HG02588 (cell line): ENCODE results near the gene KIF6.

Source experiments
- ATAC-seq: cut with Tn5 transposase; IDR thresholded peaks from one replicate; pipeline ENCODE4 v1.9.1; 2021; ENCODE audit warnings: mild to moderate bottlenecking, moderate library complexity; ENCODE audit not compliant: unreplicated experiment

The KIF6 gene

GRCh38 chr6:39602601-39603519, 122.3 kb downstream of the KIF6 start:
- no peak for ATAC-seq

GRCh38 chr6:39599973-39600372, 125.2 kb downstream of the KIF6 start:
- ATAC-seq: no peak

DNA sequence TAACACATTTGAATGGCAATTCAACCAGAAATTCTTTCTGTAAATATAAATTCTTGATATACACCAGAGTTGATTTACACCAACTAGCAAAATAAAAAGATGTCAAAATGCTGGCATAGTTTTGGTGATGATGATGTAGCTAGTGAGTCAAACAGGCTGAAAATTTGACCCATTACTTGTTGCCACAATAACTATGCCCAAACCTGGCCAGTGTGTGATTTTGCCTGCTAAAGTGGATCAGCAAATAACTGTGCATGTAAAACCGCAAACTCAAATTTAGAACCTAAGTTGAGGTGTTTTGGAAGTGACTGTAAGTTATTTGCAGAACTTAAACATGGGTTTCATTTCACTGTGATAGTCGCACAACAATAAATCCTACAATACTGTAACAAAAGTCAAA, 125.9 kb downstream of the KIF6 start:
- no peak for ATAC-seq

DNA sequence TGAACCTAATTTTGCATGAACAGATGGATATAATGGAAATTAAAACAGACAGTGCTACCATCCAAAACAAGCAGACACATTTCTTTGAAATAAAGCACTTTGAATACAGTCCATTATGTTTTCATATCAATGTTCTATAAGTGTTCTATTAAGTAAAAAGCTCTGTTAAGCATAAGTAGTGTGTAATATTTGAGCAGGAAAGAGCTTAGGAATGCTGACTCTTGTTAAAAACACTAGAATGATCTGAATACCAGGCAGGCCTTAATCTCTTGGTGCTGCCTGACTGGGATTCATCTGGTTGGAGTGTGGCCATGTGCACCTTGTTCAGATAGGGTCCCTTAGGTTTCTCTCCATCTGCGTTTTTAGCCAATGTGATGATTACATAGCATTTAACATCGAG, 130.9 kb downstream of the KIF6 start:
- no peak for ATAC-seq

GRCh38 chr6:39593646-39594045, 131.6 kb downstream of the KIF6 start:
- no peak for ATAC-seq

GRCh38 chr6:39590871-39591393, 134.3 kb downstream of the KIF6 start:
- ATAC-seq: no peak

GRCh38 chr6:39587080-39587479, 138.1 kb downstream of the KIF6 start:
- no peak for ATAC-seq

GRCh38 chr6:39585641-39586040, 139.6 kb downstream of the KIF6 start:
- no peak for ATAC-seq

- no peak for ATAC-seq
Measured at GRCh38 chr6:39577446-39578165, 147.6 kb downstream of the KIF6 start.

GRCh38 chr6:39576556-39577303, 148.5 kb downstream of the KIF6 start:
- ATAC-seq: no peak

DNA sequence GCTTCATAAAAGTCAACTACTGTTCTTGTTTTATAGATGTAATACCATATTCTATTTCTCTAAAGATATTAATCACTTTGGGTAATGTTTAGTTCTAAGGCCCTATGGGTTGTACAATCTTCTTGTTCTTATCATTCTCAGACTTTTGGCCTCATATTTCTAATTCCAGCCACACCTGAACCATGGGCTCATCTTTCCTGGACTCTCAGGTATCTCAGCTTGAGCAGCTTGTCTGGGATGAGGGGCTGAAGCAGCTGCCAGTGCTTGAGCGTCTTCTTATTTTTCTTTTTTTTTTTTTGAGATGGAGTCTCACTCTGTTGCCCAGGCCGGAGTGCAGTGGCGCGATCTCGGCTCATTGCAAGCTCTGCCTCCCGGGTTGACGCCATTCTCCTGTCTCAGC, 150.2 kb downstream of the KIF6 start:
- no peak for ATAC-seq

DNA sequence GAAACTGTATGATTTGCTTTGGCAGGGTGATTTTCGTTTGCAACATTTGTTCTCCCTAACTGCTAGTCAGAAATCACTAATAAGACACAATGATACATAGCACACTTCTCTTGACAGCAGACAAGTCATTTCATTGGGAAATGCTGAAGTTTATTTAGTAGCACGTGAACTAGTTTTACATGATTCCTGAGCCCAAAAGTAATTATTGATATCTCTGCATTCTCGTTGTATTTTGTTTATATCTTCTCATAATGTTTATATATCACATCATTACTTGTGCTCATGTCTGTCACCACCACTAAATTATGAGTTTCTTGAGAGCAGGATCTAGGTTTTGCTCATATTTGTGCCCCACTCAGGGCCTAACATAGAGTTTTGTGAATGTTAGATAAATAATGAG, 151.7 kb downstream of the KIF6 start:
- ATAC-seq: no peak

GRCh38 chr6:39572661-39573340, 152.4 kb downstream of the KIF6 start:
- ATAC-seq: no peak

DNA sequence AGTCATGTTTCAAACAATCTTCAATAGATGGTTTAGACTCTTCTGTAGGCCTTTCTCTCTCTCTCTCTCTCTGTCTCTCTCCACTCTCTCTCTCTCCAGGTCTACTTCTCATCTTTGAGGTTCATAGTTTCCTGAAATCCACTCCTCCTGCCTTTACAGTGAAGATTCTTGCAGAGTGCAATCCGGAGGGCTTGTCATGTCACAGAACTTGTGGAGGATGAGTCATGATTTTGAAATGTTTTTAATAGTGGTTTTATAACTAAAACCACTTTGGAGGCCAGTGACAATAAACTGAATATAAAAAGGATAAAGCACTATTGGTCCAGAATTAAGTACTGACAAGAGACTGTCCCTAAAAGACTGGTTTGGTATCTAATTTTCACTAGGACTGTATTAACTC, 156.3 kb downstream of the KIF6 start:
- ATAC-seq: no peak

DNA sequence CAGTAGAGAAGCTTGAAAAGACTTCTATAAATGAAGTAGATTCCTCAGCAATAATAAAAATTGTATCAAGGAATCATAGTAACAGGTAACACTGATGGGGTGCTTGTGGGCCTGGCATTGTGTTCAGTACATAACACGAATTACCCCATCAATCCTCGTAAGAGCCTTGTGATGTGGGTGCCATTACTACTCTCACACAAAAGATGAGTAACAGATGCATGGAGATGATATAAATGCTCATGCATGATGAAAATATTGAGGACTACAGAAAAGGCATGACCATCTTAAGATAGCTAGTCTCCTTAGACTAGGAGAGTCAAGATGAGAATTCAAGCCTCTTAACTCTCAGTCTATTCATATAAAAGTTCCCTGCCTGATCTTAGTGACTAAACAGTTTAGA, 158.1 kb downstream of the KIF6 start:
- no peak for ATAC-seq

GRCh38 chr6:39566456-39566855, 158.8 kb downstream of the KIF6 start:
- no peak for ATAC-seq

DNA sequence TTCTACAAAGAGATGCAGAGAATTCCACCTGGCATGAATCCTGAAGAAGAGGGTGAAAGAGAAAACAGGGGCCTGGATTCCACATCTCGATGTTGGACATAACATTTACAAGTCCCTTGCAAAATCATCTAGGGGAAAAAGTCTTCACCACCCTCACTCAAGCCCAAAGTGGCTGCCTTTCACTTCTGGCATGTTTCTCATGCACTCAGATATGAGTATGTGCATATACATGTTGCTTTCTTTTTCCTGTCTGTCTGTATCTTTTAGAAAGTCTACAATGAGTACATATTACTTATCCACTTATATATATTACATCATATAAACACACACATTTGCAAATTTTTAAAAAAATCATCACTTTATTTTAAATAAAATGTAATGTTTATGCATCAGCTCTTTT, 159.3 kb downstream of the KIF6 start:
- ATAC-seq: no peak

- no peak for ATAC-seq
Measured at GRCh38 chr6:39563566-39564311, 161.5 kb downstream of the KIF6 start.

DNA sequence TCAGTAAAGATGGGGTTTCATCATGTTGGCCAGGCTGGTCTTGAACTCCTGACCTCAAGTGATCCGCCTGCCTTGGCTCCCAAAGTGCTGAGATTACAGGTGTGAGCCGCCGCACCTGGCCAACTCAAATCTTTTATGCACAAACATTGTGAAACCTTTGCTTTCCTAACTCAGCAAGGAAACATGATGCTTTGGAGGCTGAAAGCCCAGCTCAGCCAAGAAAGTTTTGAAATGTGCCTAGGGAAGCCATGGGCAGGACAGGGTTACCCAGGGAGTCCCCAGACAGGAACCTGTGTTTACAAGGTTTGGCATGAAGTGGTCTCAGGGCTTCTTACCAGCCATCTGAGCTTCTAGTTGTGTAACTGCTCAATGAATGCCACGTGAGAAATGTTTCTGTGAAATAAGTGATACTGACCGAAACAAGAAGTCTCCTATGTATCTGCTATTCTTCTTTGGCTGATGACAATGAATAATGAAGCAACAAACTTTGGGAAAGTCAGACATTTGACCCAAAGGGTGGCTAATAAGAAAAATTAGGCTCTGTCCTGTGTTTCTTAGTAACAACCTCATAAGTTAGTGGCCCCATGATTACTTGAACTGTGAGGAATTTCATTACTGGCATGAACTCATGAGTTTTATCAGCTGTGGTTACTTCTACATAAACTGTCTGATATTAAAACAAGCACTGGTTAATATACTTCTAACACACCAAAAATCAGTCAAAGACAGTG, 163.5 kb downstream of the KIF6 start:
- ATAC-seq: no peak
